Measurements from ENCODE around the gene CENPI. TPM values are rescaled to one million over a fixed set of nuclear protein-coding genes. Genes with fewer than 3 reads are reported as not detected.
"Not testable (repeated sequence)": the region's sequence is repeated elsewhere in the genome, so short reads cannot be mapped to it uniquely, and the experiment has no call there.

The CENPI gene
- total RNA-seq: 1.9 and 6.7 TPM in 2 replicates
- 1.1 and 2.4 TPM in 2 replicates for polyA plus RNA-seq

GRCh38 chrX:101097546-101098453, at the start of gene CENPI:
TSS of gene CENPI (plus strand) at chrX:101098204. CDS start at chrX:101101071, 2,867 bp downstream.
- H3K4me3 ChIP-seq: peak within 1 kb of the TSS; percentile 49
- no peak for TF ChIP-seq CTCF (IDR thresholded peaks at IDR 0.05; ENCODE audit: low read depth, low read length)
- H3K27me3 ChIP-seq: no peaks in the 10 kb centered on the region
- peak; percentile 92 to 96 for DNase-seq (ENCODE audit: low read depth in 1 of 2, low spot score in 1 of 2)
- no peaks in the 10 kb centered on the region for H3K36me3 ChIP-seq
- H3K4me1 ChIP-seq (ENCODE audit: low read depth): no peaks in the 10 kb centered on the region
- H3K27ac ChIP-seq: peak within 1 kb of the TSS; percentile 94
- no peaks in the 10 kb centered on the region for H3K9me3 ChIP-seq (ENCODE audit: low read depth)

DNA sequence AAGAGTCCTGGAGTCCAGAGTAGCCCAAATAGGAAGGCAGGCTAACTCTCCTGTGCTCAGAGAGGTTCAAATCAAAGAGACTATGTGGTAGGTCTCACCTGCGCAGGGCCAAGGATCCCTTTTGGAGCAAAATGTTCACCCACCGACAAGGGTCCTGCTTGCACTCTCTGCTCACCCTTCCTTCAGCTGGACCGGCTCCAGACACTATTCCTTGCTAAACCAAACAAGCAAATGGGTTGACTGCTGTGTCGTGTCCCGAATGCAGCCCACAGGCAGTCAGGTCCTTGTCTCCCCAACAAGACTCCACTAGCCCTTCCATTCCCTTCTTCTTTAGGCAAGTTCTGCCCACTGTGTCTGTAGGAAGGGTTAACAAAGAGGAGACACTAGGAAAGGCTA, 46.9 kb upstream of the CENPI start:
- H3K36me3 ChIP-seq: no peaks in the 10 kb centered on the region
- no peaks in the 10 kb centered on the region for H3K27me3 ChIP-seq
- no peaks in the 10 kb centered on the region for H3K9me3 ChIP-seq (ENCODE audit: low read depth)
- DNase-seq (ENCODE audit: low read depth in 1 of 2, low spot score in 1 of 2): no peak
- no peak for TF ChIP-seq CTCF (IDR thresholded peaks at IDR 0.05; ENCODE audit: low read depth, low read length)
- H3K27ac ChIP-seq: peak overlapping the region; percentile 80
- H3K4me1 ChIP-seq (ENCODE audit: low read depth): no peaks in the 10 kb centered on the region
- H3K4me3 ChIP-seq: peak overlapping the region; percentile 55

GRCh38 chrX:101051549-101052302, 46.3 kb upstream of the CENPI start, which contains the start of gene TRMT2B:
TSS of gene TRMT2B (minus strand) at chrX:101052111. CDS start at chrX:101042289, 9,822 bp downstream.
- H3K9me3 ChIP-seq (ENCODE audit: low read depth): no peaks in the 10 kb centered on the region
- no peaks in the 10 kb centered on the region for H3K4me1 ChIP-seq (ENCODE audit: low read depth)
- H3K27me3 ChIP-seq: no peaks in the 10 kb centered on the region
- H3K4me3 ChIP-seq: peak within 1 kb of the TSS; percentile 55
- DNase-seq (ENCODE audit: low read depth in 1 of 2, low spot score in 1 of 2): peak; percentile 70 to 75
- TF ChIP-seq CTCF (IDR thresholded peaks at IDR 0.05; ENCODE audit: low read depth, low read length): no peak
- H3K27ac ChIP-seq: peak within 1 kb of the TSS; percentile 80
- no peaks in the 10 kb centered on the region for H3K36me3 ChIP-seq

- H3K27ac ChIP-seq; DNase-seq (ENCODE audit: low read depth in 1 of 2, low spot score in 1 of 2); H3K36me3 ChIP-seq; H3K4me1 ChIP-seq (ENCODE audit: low read depth); H3K27me3 ChIP-seq; H3K4me3 ChIP-seq; H3K9me3 ChIP-seq (ENCODE audit: low read depth): not testable (repeated sequence)
These were observed 41.5 kb upstream of the CENPI start for GRCh38 chrX:101056551-101056950.

DNA sequence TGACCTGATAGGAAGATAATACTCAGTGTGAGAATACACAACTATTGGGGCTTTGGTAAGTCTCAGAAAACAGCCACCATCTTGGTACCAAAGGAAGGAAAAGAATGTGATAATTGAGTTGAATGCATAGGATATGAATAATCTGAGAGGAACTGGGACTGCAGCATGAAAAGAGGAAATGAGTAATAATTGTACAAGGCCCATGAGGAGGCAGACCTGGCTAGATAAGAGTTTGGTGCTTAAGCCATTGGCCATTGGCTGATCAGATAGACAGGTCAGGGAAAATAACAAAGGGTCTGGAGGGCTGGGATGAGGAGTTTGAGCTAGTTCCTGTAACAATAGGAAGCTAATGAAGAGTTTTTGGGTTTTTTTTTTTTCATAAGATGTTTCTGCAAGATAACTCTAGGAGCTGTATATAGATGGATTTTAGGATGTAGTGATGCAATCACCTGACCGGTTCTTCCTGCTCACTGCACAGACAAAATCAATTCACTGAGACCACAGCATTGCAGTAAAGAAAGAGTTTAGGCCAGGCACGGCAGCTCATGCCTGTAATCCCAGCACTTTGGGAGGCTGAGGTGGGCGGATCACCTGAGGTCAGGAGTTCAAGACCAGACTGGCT, 40.8 kb upstream of the CENPI start:
- peak in 1 of 2 donors; percentile 38 for DNase-seq (ENCODE audit: low read depth in 1 of 2, low spot score in 1 of 2)
- no peak for TF ChIP-seq CTCF (IDR thresholded peaks at IDR 0.05; ENCODE audit: low read depth, low read length)
- Histone ChIP-seq H3K9me3 (ENCODE audit: low read depth) (no peaks in the 10 kb centered on the region), H3K4me3 (no peak overlapping the region), H3K4me1 (ENCODE audit: low read depth) (no peaks in the 10 kb centered on the region), H3K27me3 (no peaks in the 10 kb centered on the region), H3K27ac (no peak overlapping the region), H3K36me3 (no peaks in the 10 kb centered on the region)

Data from cardiac muscle cell (in vitro differentiated cells and primary cell).